Fibroblast of skin of right biceps (primary cell): ENCODE data around the gene DUSP3.

Source experiments
- DNase-seq: peaks from one replicate; pipeline ENCODE4 v3.0.0-alpha.2; 2013

Gene DUSP3

DNA sequence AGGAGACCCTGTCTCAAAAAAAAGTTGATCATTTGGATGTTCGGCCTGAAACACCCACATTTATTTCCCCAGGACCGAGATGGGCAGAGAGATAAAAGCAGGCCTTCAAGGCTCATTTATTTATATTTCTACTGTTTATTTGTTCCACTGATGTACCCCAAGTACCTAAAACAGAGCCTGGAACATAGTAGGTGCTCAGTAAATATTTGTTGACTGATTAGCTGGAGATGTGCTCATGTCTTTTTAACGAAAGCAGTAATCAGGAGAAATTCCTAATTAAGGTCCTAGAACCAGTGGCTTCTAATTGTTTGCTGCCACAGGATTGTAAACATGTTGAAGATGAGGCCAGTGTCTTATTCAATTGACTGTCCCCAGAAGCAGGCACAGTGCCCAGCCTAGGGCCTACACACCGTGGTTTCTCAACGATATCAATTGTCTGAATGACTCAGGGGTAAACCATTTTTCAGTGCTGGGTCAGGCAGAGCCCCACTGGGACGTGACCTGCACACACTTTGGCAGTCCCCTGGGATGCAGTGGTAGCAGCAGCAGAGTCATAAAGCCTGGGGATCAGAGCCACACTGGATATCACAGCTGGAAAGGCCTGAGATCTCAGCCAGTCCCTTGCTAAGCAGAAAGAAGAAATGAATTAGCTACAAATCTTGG lies 54.9 kb downstream of the DUSP3 start:
- peak; percentile 89 for DNase-seq

GRCh38 chr17:43722870-43723665 lies 55.7 kb downstream of the DUSP3 start:
- DNase-seq, result no peak

- DNase-seq, result no peak
These were observed 56.5 kb downstream of the DUSP3 start for GRCh38 chr17:43722269-43722619.

GRCh38 chr17:43721537-43722268 lies 57.1 kb downstream of the DUSP3 start:
- peak; percentile 32 for DNase-seq

GRCh38 chr17:43720311-43721060 lies 58.3 kb downstream of the DUSP3 start:
- DNase-seq, result peak; percentile 75

DNA sequence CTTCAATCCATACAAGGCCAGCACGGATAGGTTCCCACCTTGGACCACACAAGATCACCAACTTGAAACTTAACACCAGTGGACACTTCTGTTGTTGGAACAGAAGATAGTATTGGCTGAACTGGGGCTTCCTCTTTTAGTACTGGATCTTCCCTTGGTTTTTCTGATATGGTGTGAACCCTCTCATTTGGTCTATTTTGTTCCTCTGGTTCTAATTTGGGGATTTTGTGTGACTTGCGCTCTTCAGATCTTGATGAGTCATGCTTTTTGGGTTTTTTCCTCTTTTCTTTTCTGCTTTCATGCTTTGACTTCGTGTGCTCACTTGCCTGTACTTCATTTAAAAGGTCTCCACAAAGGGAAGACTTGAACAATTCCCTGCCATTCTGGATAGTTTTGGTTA lies 59.2 kb downstream of the DUSP3 start:
- DNase-seq, result no peak

DNA sequence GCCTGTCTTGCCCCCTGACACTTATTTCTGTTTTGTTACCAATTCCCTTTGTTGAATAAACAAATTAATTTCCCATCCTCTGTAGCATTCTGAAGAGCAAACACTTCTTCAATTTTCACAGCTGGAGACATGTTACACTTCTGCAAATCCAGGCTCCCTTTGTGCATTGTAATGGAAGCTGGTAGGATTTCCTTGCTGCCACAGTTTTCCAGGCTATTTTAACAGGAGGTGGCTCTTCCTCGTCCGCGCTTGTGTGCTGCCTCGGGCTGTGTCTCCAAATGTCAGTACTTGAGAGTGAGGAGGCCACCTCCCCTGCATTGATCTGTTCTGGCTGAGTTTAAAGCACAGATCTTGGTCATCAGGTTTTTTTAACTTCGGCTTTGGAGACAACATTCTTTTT lies 60.2 kb downstream of the DUSP3 start:
- DNase-seq, result no peak

- no peak for DNase-seq
These were observed 60.9 kb downstream of the DUSP3 start for GRCh38 chr17:43717913-43718312.
